Measurements from ENCODE around the gene PPTC7.

- TF ChIP-seq USF1 (IDR thresholded peaks at IDR 0.05) (no peak), NFIC (IDR thresholded peaks at IDR 0.05) (no peak), FOXM1 (IDR thresholded peaks at IDR 0.05; ENCODE audit: borderline replicate concordance, low read depth) (no peak), TAF1 (IDR thresholded peaks at IDR 0.05; ENCODE audit: low read depth) (no peak), EP300 (IDR thresholded peaks at IDR 0.05; ENCODE audit: borderline replicate concordance) (no peak), YY1 (IDR thresholded peaks at IDR 0.05; ENCODE audit: low read depth) (no peak), EGR1 (IDR thresholded peaks at IDR 0.05) (no peak), CREB1 (IDR thresholded peaks at IDR 0.05; ENCODE audit: low read depth) (no peak), RAD21 (IDR thresholded peaks at IDR 0.05; ENCODE audit: low read depth) (no peak), TCF12 (IDR thresholded peaks at IDR 0.05; ENCODE audit: low read depth) (no peak)
- TF ChIP-seq, protein P1, sequence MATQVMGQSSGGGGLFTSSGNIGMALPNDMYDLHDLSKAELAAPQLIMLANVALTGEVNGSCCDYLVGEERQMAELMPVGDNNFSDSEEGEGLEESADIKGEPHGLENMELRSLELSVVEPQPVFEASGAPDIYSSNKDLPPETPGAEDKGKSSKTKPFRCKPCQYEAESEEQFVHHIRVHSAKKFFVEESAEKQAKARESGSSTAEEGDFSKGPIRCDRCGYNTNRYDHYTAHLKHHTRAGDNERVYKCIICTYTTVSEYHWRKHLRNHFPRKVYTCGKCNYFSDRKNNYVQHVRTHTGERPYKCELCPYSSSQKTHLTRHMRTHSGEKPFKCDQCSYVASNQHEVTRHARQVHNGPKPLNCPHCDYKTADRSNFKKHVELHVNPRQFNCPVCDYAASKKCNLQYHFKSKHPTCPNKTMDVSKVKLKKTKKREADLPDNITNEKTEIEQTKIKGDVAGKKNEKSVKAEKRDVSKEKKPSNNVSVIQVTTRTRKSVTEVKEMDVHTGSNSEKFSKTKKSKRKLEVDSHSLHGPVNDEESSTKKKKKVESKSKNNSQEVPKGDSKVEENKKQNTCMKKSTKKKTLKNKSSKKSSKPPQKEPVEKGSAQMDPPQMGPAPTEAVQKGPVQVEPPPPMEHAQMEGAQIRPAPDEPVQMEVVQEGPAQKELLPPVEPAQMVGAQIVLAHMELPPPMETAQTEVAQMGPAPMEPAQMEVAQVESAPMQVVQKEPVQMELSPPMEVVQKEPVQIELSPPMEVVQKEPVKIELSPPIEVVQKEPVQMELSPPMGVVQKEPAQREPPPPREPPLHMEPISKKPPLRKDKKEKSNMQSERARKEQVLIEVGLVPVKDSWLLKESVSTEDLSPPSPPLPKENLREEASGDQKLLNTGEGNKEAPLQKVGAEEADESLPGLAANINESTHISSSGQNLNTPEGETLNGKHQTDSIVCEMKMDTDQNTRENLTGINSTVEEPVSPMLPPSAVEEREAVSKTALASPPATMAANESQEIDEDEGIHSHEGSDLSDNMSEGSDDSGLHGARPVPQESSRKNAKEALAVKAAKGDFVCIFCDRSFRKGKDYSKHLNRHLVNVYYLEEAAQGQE (IDR thresholded peaks at IDR 0.05; ENCODE audit: low read depth), result no peak
- TF ChIP-seq, protein P2, sequence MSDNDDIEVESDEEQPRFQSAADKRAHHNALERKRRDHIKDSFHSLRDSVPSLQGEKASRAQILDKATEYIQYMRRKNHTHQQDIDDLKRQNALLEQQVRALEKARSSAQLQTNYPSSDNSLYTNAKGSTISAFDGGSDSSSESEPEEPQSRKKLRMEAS (IDR thresholded peaks at IDR 0.05), result no peak; the same call in 1 of the 2 replicates
Measured at GRCh38 chr12:110577864-110578693, 5.0 kb downstream of the PPTC7 start.

Measured in Ishikawa (cell line).